GM23248 (cell line): Measurements from ENCODE around the gene KCNN3. TPM values are rescaled to one million over a fixed set of nuclear protein-coding genes. Genes with fewer than 3 reads are reported as not detected.

Experiments used
- DNase-seq: peaks from one replicate; pipeline ENCODE4 v3.0.0-alpha.2; 2015
- H2AFZ ChIP-seq: fragments of 200-600 bp; sonication (generic); 2 replicates; pipeline ENCODE4 v1.6.1; 2016; ENCODE audit warnings: antibody characterized with exemption
- H3F3A ChIP-seq: fragments of 200-600 bp; sonication (generic); 2 replicates; pipeline ENCODE4 v1.6.1; 2016; ENCODE audit warnings: mild to moderate bottlenecking, antibody characterized with exemption, mixed run types; ENCODE audit not compliant: insufficient read depth
- H3K27ac ChIP-seq: fragments of 200-600 bp; sonication (generic); 2 replicates; pipeline ENCODE4 v1.5.1; 2016; ENCODE audit warnings: mild to moderate bottlenecking
- H3K27me3 ChIP-seq: fragments of 200-600 bp; sonication (generic); replicated peaks from 2 replicates; pipeline ENCODE4 v1.6.1; 2016; ENCODE audit warnings: mild to moderate bottlenecking; ENCODE audit not compliant: insufficient read depth
- H3K36me3 ChIP-seq: fragments of 200-600 bp; sonication (generic); 2 replicates; pipeline ENCODE4 v1.6.1; 2016; ENCODE audit warnings: low read depth, mild to moderate bottlenecking
- H3K4me1 ChIP-seq: fragments of 200-600 bp; sonication (generic); 2 replicates; pipeline ENCODE4 v1.6.1; 2016; ENCODE audit warnings: mild to moderate bottlenecking; ENCODE audit not compliant: insufficient read depth
- H3K4me2 ChIP-seq: fragments of 200-600 bp; sonication (generic); one replicate; pipeline ENCODE4 v1.6.1; 2016; ENCODE audit warnings: mild to moderate bottlenecking; ENCODE audit not compliant: unreplicated experiment
- H3K4me3 ChIP-seq: fragments of 200-600 bp; sonication (generic); 2 replicates; pipeline ENCODE4 v1.5.1; 2016; ENCODE audit warnings: mild to moderate bottlenecking
- H3K79me2 ChIP-seq: fragments of 200-600 bp; sonication (generic); 2 replicates; pipeline ENCODE4 v1.6.1; 2016; ENCODE audit warnings: mild to moderate bottlenecking; ENCODE audit not compliant: insufficient read depth
- H3K9ac ChIP-seq: fragments of 200-600 bp; sonication (generic); 2 replicates; pipeline ENCODE4 v1.6.1; 2016; ENCODE audit warnings: mild to moderate bottlenecking
- H3K9me2 ChIP-seq: fragments of 200-600 bp; sonication (generic); 2 replicates; pipeline ENCODE4 v1.6.1; 2016; ENCODE audit warnings: mixed run types, mild to moderate bottlenecking, moderate library complexity; ENCODE audit not compliant: insufficient read depth
- H3K9me3 ChIP-seq: fragments of 200-600 bp; sonication (generic); one replicate; pipeline ENCODE4 v1.6.1; 2017; ENCODE audit warnings: low read depth
- H4K20me1 ChIP-seq: fragments of 200-600 bp; sonication (generic); 2 replicates; pipeline ENCODE4 v1.6.0; 2016; ENCODE audit not compliant: insufficient read depth
- EZH2 ChIP-seq: fragments of 200-600 bp; sonication (generic); IDR thresholded peaks from 2 replicates; pipeline ENCODE4 v1.6.1; 2018; ENCODE audit warnings: antibody characterized with exemption, mild to moderate bottlenecking; ENCODE audit not compliant: insufficient read depth, poor library complexity, severe bottlenecking
- EZH2phosphoT487 ChIP-seq: fragments of 200-600 bp; sonication (generic); IDR thresholded peaks from 2 replicates; pipeline ENCODE4 v1.6.1; 2018; ENCODE audit warnings: antibody characterized with exemption, moderate library complexity, mild to moderate bottlenecking, low read depth; ENCODE audit not compliant: insufficient read depth
- WGBS, 2 experiments: methylation state at CpG; one replicate each; pipeline ENCODE4 v1.1.6; 2015 to 2017; ENCODE audit warnings: low lambda C conversion rate in 2 of 2, low coverage in 1 of 2; ENCODE audit errors: missing lambda C conversion rate in 2 of 2; 5-methylcytosine and 5-hydroxymethylcytosine counted together
- in situ Hi-C: fragments of 300-500 bp; cut with MboI; formaldehyde crosslinking; loops from 2 replicates; pipeline ENCODE4 v1.15.0; 2020
- polyA plus RNA-seq: library from polyadenylated mRNA; unstranded; fragments of >200 nt; fragmentation: Nextera tagmentation; extraction: Ambion mirVana; gene quantifications from 2 replicates; pipeline ENCODE4 v1.2.1, GENCODE V29; 2016
- total RNA-seq: library from RNA; depleted of rRNA; stranded (reverse); fragments of >200 nt; shearing (Covaris generic); gene quantifications from 2 replicates; pipeline ENCODE4 v1.2.3, GENCODE V29; 2014

Gene KCNN3
- total and polyA plus RNA-seq, 2 experiments from 2014 or later: not detected

GRCh38 chr1:154788110-154788870 is 81.8 kb downstream of the KCNN3 start:
- DNase-seq: no peak
- 63 to 69% methylated on average over 12 of the region's 12 CpGs for WGBS, 2 experiments
- Histone ChIP-seq H3K4me2 (no peak overlapping the region), H3K27me3 (peaks cover 12% of the 10 kb centered on the region; the same call in 1 of the 2 replicates), H3K36me3 (no peaks in the 10 kb centered on the region), H4K20me1 (no peaks in the 10 kb centered on the region), H3K9me2 (no peaks in the 10 kb centered on the region), H3K9ac (no peak overlapping the region), H3K27ac (no peak overlapping the region), H3K79me2 (no peaks in the 10 kb centered on the region), H3K4me1 (no peaks in the 10 kb centered on the region), H3K9me3 (no peaks in the 10 kb centered on the region), H3K4me3 (no peak overlapping the region), H3F3A (no peaks in the 10 kb centered on the region), H2AFZ (no peak overlapping the region)
- in situ Hi-C loops: no loop called here
- no peak for TF ChIP-seq EZH2phosphoT487
- TF ChIP-seq EZH2: no peak

DNA sequence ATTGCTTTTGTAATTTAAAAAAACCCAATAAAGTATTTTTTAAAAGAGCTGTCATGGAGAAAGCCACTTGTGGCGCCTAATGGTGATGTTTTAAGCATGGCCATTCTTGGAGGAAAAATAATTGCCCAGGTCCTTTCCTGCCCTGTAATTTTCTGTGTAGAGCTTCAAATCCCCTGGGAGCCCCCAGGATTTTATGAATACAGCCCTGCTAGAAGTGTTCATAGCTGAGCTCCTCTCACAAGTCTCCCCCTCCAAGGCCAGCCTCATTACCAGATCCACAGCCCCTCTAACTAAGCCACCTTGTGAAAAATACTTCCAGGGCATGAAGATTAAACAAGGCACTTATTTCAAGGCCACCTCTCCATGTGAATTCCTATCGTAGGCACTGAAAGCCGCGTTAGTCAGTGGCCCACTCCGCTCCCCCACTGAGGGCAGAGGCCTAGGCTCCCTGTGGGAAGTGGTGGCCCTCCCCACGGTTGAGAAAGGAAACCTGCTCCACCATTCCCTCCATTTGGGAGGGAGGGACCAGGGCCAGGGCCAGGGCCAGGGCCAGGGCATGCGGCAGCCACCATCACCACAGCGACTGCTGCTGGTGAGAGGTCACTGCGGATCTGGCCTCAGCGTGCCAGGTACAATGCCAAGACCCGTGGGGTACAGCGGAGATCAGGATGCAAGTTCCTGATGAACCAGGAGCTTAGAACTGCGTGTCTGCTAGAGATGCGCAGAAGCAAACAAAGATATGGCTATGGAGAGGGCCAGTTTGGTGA is 83.1 kb downstream of the KCNN3 start:
- H3K79me2 ChIP-seq: no peaks in the 10 kb centered on the region
- 77 to 88% methylated on average over 14 of the region's 14 CpGs for WGBS, 2 experiments

GRCh38 chr1:154784924-154785531 is 85.1 kb downstream of the KCNN3 start:
- Histone ChIP-seq H3K27me3 (peaks cover 18% of the 10 kb centered on the region; the same call in 1 of the 2 replicates), H3K9me3 (no peaks in the 10 kb centered on the region), H3K27ac (no peak overlapping the region), H2AFZ (no peak overlapping the region), H3K9me2 (no peaks in the 10 kb centered on the region), H4K20me1 (no peaks in the 10 kb centered on the region), H3F3A (no peaks in the 10 kb centered on the region), H3K9ac (no peak overlapping the region), H3K4me1 (no peaks in the 10 kb centered on the region), H3K79me2 (no peaks in the 10 kb centered on the region), H3K4me2 (no peak overlapping the region), H3K36me3 (no peaks in the 10 kb centered on the region), H3K4me3 (no peak overlapping the region)
- in situ Hi-C loops: no loop called here
- TF ChIP-seq EZH2phosphoT487 (no peak), EZH2 (no peak)
- WGBS, 2 experiments: 63 to 67% methylated on average over 2 of the region's 2 CpGs
- no peak for DNase-seq

More for the DNA sequence above, 83.1 kb downstream of the KCNN3 start:
- no peaks in the 10 kb centered on the region for H4K20me1 ChIP-seq
- in situ Hi-C loops: no loop called here
- peaks cover 11% of the 10 kb centered on the region; the same call in 1 of the 2 replicates for H3K27me3 ChIP-seq
- no peak for TF ChIP-seq EZH2
- TF ChIP-seq EZH2phosphoT487: no peak
- H3K4me2 ChIP-seq: no peak overlapping the region
- no peak overlapping the region for H3K27ac ChIP-seq
- no peaks in the 10 kb centered on the region for H3K9me3 ChIP-seq
- H3K4me3 ChIP-seq: no peak overlapping the region
- no peak overlapping the region for H3K9ac ChIP-seq
- no peak for DNase-seq
- H3K4me1 ChIP-seq: no peaks in the 10 kb centered on the region
- H2AFZ ChIP-seq: no peak overlapping the region
- H3K9me2 ChIP-seq: no peaks in the 10 kb centered on the region
- H3F3A ChIP-seq: no peaks in the 10 kb centered on the region
- H3K36me3 ChIP-seq: no peaks in the 10 kb centered on the region

DNA sequence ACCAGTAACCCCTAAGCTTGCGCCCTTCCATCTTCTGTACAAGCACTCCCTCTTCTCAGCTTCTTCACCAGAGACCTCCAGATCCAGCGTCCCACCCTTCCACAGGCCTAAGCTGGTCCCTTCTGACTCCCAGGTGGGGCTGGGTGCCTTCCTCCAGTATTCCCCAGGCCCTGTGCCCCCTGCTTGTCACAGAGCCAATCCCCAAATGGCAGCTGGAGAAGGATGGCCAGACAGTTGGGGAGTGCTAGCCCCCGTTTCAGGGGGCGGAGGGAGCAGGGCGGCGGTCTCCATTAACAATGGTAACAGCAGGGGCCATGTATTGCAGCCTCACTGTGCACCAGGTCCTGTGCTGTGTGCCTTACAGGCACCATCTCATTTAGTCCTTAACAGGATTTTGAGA is 85.7 kb downstream of the KCNN3 start:
- Histone ChIP-seq H3K36me3 (no peaks in the 10 kb centered on the region), H3K4me2 (no peak overlapping the region), H3K79me2 (no peaks in the 10 kb centered on the region), H3K9ac (no peak overlapping the region), H3K27me3 (peaks cover 14% of the 10 kb centered on the region; the same call in 1 of the 2 replicates), H4K20me1 (no peaks in the 10 kb centered on the region), H3K4me3 (no peak overlapping the region), H2AFZ (no peak overlapping the region), H3F3A (no peaks in the 10 kb centered on the region), H3K4me1 (no peaks in the 10 kb centered on the region), H3K9me3 (no peaks in the 10 kb centered on the region), H3K9me2 (no peaks in the 10 kb centered on the region), H3K27ac (no peak overlapping the region)
- in situ Hi-C loops: no loop called here
- DNase-seq: no peak
- WGBS, 2 experiments: 53 to 65% methylated on average over 6 of the region's 6 CpGs
- no peak for TF ChIP-seq EZH2phosphoT487
- no peak for TF ChIP-seq EZH2
